ENCODE results near the gene MEIS2.

The MEIS2 gene

DNA sequence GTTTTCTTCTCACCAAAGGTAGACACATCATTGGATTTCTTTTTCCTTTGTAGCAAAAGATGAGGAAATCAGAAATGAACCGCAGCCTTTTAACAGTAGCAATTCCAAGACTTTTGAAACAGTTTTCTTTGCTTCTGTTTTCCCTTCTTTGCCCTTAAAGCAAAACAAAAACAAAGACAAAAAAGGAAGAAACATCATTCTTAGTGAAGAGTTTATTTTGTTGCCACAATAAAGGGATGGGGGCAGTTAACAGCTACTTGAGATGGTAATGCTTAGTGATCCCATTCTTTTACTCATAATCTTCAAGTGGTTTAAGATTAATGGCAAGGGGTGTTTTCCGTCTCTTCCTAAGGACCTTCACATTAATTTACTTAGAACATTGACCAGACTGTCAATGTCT is 218.8 kb downstream of the MEIS2 start:
- ATAC-seq (replicated peaks) = no peak
- H3K4me3 Mint-ChIP-seq = no peak overlapping the region
- H3K27ac Mint-ChIP-seq = no peak overlapping the region
- H3K9me3 Mint-ChIP-seq = peaks cover 1 to 8% of the 10 kb centered on the region in 2 donors
- peaks cover 2% of the 10 kb centered on the region for H3K36me3 Mint-ChIP-seq (ENCODE audit: insufficient read depth)
- DNase-seq = no peak
- peaks cover 95 to 97% of the 10 kb centered on the region in 2 donors for H3K27me3 Mint-ChIP-seq
- peaks cover 8 to 12% of the 10 kb centered on the region in 2 donors for H3K4me1 Mint-ChIP-seq (ENCODE audit: low read depth in 2 of 2)

DNA sequence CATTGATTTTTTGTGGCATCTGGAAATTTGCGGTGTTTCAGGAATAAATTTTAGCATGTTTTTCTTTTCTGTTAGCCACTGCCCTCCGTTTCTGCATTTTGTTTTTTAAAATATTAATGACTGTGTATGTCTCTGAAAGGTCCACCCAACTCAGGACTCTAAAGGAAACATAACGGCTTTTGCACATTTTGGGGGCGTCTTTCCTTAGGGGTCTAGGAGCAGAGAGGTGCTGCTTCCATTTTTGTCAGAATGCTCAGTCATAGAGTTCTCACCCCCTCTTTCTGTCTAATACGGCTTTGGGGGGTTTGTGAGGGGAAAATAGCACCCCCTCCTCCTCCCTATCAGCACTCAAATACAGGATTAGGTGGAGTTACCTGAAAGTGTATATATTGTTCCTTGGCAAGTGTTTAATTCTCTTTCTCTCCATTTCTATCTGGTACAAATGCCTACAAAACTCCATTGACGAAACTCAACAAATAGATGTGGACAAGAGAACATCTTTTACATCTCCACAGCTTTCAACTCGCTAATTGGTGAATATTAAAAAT is 219.4 kb downstream of the MEIS2 start:
- peaks cover 92 to 95% of the 10 kb centered on the region in 2 donors for H3K27me3 Mint-ChIP-seq
- ATAC-seq (replicated peaks) = no peak
- H3K4me3 Mint-ChIP-seq = no peak overlapping the region
- H3K9me3 Mint-ChIP-seq = peaks cover 1 to 4% of the 10 kb centered on the region in 2 donors
- no peak for DNase-seq
- peaks cover 8 to 12% of the 10 kb centered on the region in 2 donors for H3K4me1 Mint-ChIP-seq (ENCODE audit: low read depth in 2 of 2)
- no peak overlapping the region for H3K27ac Mint-ChIP-seq
- peaks cover 2% of the 10 kb centered on the region for H3K36me3 Mint-ChIP-seq (ENCODE audit: insufficient read depth)

DNA sequence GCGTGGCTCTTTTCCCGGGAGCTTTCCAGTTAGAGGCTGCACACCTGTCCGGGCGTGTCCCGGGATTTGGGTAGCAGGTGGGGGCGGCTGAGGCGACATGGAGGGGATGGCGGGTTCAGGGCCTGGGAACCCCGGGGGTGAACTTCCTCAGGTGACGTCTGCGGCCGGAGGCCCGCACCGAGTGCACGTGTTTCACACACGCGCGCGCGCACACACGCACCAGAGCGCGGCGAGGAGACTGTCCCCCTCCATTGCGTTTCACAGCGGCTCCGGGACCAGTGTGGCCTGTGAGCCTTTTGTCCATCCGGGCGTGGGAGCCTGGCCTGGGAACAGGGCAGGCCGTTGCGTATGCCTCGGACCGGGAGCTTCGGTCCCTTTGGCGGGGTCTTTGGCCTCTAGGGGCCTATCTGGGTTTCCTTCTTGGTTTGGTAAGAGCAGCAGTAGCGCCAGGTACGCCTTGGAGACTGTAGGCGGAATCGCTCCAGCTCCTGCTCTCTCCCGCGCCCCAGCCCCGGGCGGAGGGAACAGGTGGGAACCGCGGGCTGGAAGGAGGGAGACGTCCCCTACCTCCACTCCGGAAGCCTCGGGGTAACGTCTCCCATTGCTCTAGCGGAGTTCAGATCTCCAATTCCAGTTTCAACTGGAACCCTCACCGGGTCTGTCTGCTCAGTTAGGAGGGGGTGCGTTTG is 220.0 kb downstream of the MEIS2 start:
- Mint-ChIP-seq H3K9me3 (peaks cover 0 to 1% of the 10 kb centered on the region in 2 donors), H3K27me3 (peaks cover 92 to 95% of the 10 kb centered on the region in 2 donors), H3K27ac (no peak overlapping the region), H3K36me3 (ENCODE audit: insufficient read depth) (peaks cover 2% of the 10 kb centered on the region), H3K4me3 (no peak overlapping the region), H3K4me1 (ENCODE audit: low read depth in 2 of 2) (peaks cover 8 to 12% of the 10 kb centered on the region in 2 donors)
- DNase-seq (no peak), ATAC-seq (replicated peaks) (no peak)

DNA sequence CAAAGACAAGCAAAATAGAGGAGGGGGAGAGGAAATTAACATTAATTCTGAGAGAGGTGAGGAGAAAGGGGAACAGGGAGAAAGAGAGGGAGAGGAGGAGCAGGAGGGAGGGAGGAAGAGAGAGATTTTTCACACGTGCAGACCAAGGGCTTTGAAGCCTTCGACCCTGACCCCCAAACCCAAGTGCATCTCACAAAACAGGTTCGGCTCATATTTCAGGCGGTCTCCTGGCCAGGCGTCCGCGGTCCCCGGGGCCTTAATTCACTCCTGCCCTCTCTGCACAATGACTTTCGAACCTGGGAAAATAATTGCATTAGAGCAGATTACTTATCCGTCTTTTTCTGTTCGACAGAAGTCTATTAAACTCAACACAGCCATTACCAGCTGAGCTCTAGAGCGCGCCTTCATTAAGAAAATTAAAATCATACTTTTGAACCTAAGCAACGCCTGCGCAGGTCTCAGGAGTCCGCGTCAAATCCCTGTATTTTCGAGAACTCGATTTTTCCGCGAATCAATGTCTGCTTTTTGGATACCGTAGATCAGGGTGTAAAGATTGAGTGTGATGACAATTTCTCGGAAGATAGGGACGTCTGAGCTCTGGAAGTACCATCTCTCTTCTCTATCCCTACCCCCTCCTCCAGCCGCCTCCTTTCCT is 220.7 kb downstream of the MEIS2 start:
- peaks cover 0 to 1% of the 10 kb centered on the region in 2 donors for H3K9me3 Mint-ChIP-seq
- peaks cover 2% of the 10 kb centered on the region for H3K36me3 Mint-ChIP-seq (ENCODE audit: insufficient read depth)
- no peak overlapping the region for H3K27ac Mint-ChIP-seq
- H3K27me3 Mint-ChIP-seq = peaks cover 90 to 91% of the 10 kb centered on the region in 2 donors
- H3K4me1 Mint-ChIP-seq (ENCODE audit: low read depth in 2 of 2) = peaks cover 8 to 12% of the 10 kb centered on the region in 2 donors
- ATAC-seq (replicated peaks) = no peak
- DNase-seq = no peak
- no peak overlapping the region for H3K4me3 Mint-ChIP-seq

DNA sequence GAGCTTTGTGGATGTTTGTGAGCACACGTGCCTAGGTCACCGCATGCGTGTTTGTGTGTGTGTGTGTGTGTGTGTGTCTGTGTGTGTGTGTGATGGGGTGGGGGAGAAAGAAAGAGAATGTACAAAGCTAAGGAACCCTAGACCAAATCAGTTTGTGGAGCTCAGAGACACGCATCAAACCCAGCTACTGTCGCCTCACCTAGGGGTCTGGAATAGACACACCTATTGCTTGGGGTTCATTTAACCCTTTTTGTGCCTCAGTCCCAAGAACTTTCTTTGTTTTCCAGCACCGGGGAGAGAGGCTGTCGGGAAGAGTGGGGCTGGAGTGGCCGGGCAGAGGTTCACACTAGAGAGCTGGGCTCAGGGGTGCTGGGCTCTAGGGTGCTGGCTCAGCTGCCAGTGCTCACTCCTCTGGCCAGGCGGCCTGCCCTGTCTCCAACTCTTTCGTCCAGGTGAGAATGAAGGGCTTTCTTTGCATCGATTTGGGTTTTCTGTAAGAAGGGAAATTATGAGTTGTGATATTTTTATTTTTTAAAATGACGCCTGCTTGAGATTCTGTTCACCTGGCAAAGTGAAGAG is 221.6 kb downstream of the MEIS2 start:
- H3K9me3 Mint-ChIP-seq = peaks cover 0 to 1% of the 10 kb centered on the region in 2 donors
- no peak overlapping the region for H3K27ac Mint-ChIP-seq
- ATAC-seq (replicated peaks) (no peak), DNase-seq (no peak)
- H3K36me3 Mint-ChIP-seq (ENCODE audit: insufficient read depth) = peaks cover 2% of the 10 kb centered on the region
- peaks cover 6 to 8% of the 10 kb centered on the region in 2 donors for H3K4me1 Mint-ChIP-seq (ENCODE audit: low read depth in 2 of 2)
- no peak overlapping the region for H3K4me3 Mint-ChIP-seq
- H3K27me3 Mint-ChIP-seq = peaks cover 82% of the 10 kb centered on the region in 2 donors

DNA sequence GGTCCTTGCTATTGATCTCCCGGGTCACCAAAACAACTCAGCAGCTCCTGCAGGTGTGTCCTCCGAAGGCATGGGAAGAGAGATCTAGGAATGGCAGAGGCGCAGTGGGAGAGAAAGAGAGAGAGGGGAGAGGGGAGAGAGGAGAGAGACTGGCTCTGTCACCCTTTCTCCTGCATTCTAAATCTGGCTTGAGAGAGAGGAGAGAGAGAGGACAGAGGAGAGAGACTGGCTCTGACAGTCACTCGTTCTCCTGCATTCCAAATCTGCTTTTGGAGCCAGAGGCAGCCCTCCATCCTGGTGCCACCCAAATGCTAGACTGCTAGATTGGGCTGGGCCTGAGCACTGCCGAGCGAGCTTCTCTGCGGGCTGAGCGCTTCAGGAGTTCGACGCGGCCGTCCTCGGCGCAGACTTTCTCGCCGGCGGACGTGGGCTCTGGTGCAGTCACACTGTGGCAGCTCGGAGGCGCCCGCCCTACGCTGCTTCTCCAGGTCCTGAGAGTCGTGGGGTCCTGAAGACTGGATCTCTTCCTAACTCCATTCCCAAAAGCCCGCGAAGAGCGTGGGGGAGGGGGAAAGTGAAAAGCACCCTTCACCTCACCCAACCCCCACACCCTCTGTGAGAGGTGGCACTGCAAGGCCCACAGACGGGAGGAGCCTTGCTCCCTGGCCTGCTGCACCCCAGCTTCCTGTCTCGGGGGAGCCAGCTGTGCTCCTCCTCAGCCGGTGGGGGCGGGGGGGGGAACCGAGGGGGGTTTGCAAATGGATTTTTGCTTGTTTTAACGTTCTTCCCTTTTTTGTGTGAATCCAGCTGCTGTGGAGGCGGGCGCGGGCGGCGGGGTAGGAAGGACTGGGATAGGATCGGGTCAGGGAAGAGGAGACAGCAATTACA is 222.3 kb downstream of the MEIS2 start:
- Mint-ChIP-seq H3K9me3 (peaks cover 0 to 1% of the 10 kb centered on the region in 2 donors), H3K4me1 (ENCODE audit: low read depth in 2 of 2) (peaks cover 4 to 8% of the 10 kb centered on the region in 2 donors), H3K27ac (no peak overlapping the region), H3K27me3 (peaks cover 75 to 79% of the 10 kb centered on the region in 2 donors), H3K4me3 (peak overlapping the region; percentile 13 to 27), H3K36me3 (ENCODE audit: insufficient read depth) (peaks cover 2% of the 10 kb centered on the region)
- DNase-seq (no peak), ATAC-seq (replicated peaks) (no peak)

DNA sequence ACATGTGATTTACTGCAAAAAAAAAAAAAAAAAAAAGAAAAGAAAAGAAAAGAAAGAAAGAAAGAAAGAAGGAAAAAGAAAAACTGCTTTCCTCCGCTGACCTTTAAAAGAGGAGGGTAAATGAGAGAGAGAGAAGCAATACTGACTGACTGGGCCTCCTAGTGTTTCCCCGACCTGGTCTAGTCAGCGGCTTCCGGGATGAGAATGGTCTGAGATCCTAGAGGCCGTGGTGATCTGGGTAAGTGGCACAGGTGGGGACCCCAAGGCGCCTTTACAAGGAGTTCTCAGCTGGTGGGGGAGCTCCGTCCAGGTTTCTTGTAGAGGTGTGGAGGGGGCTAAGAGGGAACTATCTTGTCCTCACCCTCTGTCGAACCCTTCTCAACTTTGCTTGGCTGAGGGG is 223.1 kb downstream of the MEIS2 start:
- DNase-seq (no peak), ATAC-seq (replicated peaks) (no peak)
- H3K4me1 Mint-ChIP-seq (ENCODE audit: low read depth in 2 of 2) = peaks cover 4 to 8% of the 10 kb centered on the region in 2 donors
- peaks cover 2% of the 10 kb centered on the region for H3K36me3 Mint-ChIP-seq (ENCODE audit: insufficient read depth)
- peaks cover 0 to 1% of the 10 kb centered on the region in 2 donors for H3K9me3 Mint-ChIP-seq
- H3K27me3 Mint-ChIP-seq = peaks cover 67 to 71% of the 10 kb centered on the region in 2 donors
- H3K4me3 Mint-ChIP-seq = peak overlapping the region in 1 of 2 donors; percentile 47
- no peak overlapping the region for H3K27ac Mint-ChIP-seq

DNA sequence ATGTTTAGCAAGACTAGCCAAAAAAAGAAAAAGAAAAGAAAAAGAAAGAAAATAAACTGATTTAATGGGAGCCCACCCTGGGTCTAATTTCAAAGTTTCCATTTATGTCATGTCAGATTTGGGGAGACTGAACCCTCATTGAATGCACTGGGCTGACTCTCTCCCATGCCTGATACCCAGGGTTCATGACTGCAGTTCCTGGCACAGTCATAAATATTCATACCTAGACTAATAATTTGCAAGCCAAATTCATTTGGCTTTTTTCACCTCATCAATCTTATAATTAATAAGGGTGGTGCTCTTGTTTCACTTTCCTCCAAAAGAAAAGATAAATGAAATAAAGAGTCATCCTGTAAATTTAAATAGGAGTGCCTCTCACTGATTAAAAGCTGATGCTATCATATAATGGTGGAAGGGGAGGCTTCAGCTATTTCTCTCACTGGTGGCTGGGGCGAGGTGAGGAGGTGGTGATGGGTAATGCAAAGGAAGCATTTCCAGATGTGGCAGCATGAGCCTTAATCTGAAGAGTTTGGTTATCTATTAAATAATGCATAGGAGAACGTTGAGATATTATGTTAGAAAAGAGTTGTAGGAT is 224.5 kb downstream of the MEIS2 start:
- no peak overlapping the region for H3K27ac Mint-ChIP-seq
- peaks cover 4 to 8% of the 10 kb centered on the region in 2 donors for H3K4me1 Mint-ChIP-seq (ENCODE audit: low read depth in 2 of 2)
- ATAC-seq (replicated peaks) (no peak), DNase-seq (no peak)
- H3K4me3 Mint-ChIP-seq = no peak overlapping the region
- no peaks in the 10 kb centered on the region for H3K36me3 Mint-ChIP-seq (ENCODE audit: insufficient read depth)
- H3K27me3 Mint-ChIP-seq = peaks cover 53 to 57% of the 10 kb centered on the region in 2 donors
- H3K9me3 Mint-ChIP-seq = peaks cover 0 to 1% of the 10 kb centered on the region in 2 donors

DNA sequence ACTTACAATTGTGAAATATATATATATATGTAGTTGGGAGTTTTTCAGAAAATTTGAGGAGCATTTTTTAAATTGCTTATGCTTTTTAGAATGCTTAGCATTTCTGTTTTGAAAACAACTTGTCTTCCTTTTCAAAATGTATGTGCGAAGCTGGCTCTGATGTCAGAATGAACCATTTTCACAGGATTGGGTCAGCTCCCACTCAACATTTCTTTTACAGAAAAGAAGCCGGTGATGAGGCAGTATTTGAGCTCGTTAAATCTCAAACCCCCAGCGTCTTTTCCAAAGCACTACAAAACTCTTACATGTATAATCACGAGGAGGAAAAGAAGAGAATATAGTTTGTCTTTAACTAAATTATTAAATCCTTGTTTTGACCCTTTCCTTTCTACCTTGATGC is 225.4 kb downstream of the MEIS2 start:
- H3K36me3 Mint-ChIP-seq (ENCODE audit: insufficient read depth) = no peaks in the 10 kb centered on the region
- H3K27ac Mint-ChIP-seq = no peak overlapping the region
- peaks cover 44 to 51% of the 10 kb centered on the region in 2 donors for H3K27me3 Mint-ChIP-seq
- peaks cover 0 to 1% of the 10 kb centered on the region in 2 donors for H3K9me3 Mint-ChIP-seq
- no peak overlapping the region for H3K4me3 Mint-ChIP-seq
- no peak for ATAC-seq (replicated peaks)
- DNase-seq = no peak
- peaks cover 4 to 8% of the 10 kb centered on the region in 2 donors for H3K4me1 Mint-ChIP-seq (ENCODE audit: low read depth in 2 of 2)

DNA sequence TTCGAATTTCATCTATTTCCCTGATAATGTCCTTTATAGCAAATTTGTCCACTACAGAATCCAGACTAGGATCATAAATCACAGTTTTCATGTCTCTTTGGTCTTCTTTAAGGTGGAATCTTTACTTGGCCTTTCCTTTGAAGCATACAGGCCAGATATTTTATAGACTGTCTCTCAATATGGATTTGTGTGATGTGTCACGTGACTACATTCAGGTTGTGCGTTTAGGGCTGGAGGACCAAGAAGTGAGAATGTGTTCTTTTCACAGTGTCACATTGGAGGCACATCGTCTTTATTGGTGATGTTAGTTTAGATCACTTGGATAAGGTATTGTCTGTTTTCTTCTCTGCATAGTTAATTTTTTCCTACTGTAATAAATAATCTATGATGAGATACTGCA is 232.9 kb downstream of the MEIS2 start:
- no peaks in the 10 kb centered on the region for H3K27me3 Mint-ChIP-seq
- H3K27ac Mint-ChIP-seq = no peak overlapping the region
- no peak overlapping the region for H3K4me3 Mint-ChIP-seq
- H3K36me3 Mint-ChIP-seq (ENCODE audit: insufficient read depth) = no peaks in the 10 kb centered on the region
- H3K4me1 Mint-ChIP-seq (ENCODE audit: low read depth in 2 of 2) = no peaks in the 10 kb centered on the region
- H3K9me3 Mint-ChIP-seq = peaks cover 0 to 2% of the 10 kb centered on the region in 2 donors
- DNase-seq (no peak), ATAC-seq (replicated peaks) (no peak)

DNA sequence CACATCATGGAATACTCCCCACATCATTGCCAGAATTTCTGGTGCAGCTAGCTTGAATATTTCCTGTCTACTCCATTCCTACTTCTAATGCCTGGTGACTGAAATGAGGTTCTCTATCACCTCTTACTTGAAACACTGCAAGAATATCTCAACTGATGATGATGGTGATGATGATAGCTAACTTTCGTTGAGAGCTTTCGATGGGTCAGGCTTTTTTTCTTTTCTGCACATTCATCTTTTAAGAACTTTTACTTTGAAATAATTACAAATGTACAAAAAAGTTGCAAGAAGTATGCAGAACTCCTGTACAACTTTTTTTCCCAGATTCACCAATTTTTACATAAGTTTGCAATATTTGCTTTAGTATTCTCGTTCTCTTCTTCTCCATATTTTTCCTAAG is 233.5 kb downstream of the MEIS2 start:
- no peak overlapping the region for H3K27ac Mint-ChIP-seq
- ATAC-seq (replicated peaks) = no peak
- H3K36me3 Mint-ChIP-seq (ENCODE audit: insufficient read depth) = no peaks in the 10 kb centered on the region
- DNase-seq = no peak
- peaks cover 0 to 2% of the 10 kb centered on the region in 2 donors for H3K9me3 Mint-ChIP-seq
- H3K27me3 Mint-ChIP-seq = no peaks in the 10 kb centered on the region
- no peaks in the 10 kb centered on the region for H3K4me1 Mint-ChIP-seq (ENCODE audit: low read depth in 2 of 2)
- H3K4me3 Mint-ChIP-seq = no peak overlapping the region

DNA sequence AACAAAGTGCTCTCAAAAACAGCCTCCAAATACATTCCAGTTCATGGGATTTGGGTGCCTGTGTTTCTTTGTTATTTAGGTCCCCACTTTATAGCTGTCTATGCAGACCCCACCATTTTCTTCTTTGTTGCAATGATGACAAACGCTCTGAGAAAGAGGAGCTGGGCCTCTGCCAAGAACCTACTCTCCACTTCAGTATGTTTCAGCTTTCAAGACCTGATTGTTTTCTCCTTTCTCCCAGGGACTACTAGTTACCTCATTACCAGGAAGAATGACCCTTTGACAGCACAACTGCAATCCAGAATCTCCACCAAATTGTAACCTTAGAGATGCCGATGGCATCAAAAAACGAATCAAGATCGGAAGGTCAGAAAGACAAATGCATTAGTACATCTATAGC is 236.8 kb downstream of the MEIS2 start:
- Mint-ChIP-seq H3K27ac (no peak overlapping the region), H3K9me3 (peaks cover 0 to 2% of the 10 kb centered on the region in 2 donors), H3K4me3 (no peak overlapping the region), H3K4me1 (ENCODE audit: low read depth in 2 of 2) (no peaks in the 10 kb centered on the region), H3K27me3 (no peaks in the 10 kb centered on the region), H3K36me3 (ENCODE audit: insufficient read depth) (no peaks in the 10 kb centered on the region)
- DNase-seq = no peak
- no peak for ATAC-seq (replicated peaks)
